ENCODE data around the gene PFAS. TPM values are rescaled to one million over a fixed set of nuclear protein-coding genes. Genes with fewer than 3 reads are reported as not detected.

Gene PFAS
- total and polyA plus RNA-seq, 2 experiments from 2014 or later: 13.6 to 18.8 TPM

DNA sequence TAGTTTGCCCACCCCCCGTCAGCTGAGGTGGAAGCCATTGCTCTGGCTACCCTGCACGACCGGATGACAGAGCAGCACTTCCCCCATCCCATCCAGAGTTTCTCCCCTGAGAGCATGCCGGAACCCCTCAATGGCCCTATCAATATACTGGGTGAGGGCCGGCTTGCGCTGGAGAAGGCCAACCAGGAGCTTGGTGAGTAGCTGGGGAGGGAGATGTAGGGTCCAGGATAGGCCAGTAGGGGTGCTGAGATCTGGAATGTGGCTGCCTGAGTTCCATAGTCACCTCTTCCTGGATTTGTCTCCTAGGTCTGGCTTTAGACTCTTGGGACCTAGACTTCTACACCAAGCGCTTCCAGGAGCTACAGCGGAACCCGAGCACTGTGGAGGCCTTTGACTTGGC lies 6.4 kb downstream of the PFAS start:
- Histone ChIP-seq H3K9me2 (replicated peaks; ENCODE audit: insufficient read depth) (no peaks in the 10 kb centered on the region), H2AFZ (no peak overlapping the region), H3K4me1 (ENCODE audit: insufficient read depth) (no peaks in the 10 kb centered on the region), H3K4me2 (no peak overlapping the region), H3K27ac (no peak overlapping the region), H3K27me3 (no peaks in the 10 kb centered on the region), H3K4me3 (no peak overlapping the region), H3K79me2 (peaks cover 20% of the 10 kb centered on the region), H3K9me3 (ENCODE audit: low read depth) (no peaks in the 10 kb centered on the region), H4K20me1 (ENCODE audit: insufficient read depth, poor library complexity, severe bottlenecking) (no peaks in the 10 kb centered on the region), H3K36me3 (replicated peaks; ENCODE audit: insufficient read depth, low read depth) (no peaks in the 10 kb centered on the region)
- TF ChIP-seq EZH2 (IDR thresholded peaks at IDR 0.05; ENCODE audit: borderline replicate concordance): no peak
- TF ChIP-seq EZH2phosphoT487 (IDR thresholded peaks at IDR 0.05; ENCODE audit: low read depth, severe bottlenecking, unreplicated experiment): no peak
- no peak for TF ChIP-seq CTCF (IDR thresholded peaks at IDR 0.05; ENCODE audit: poor library complexity)
- no peak for DNase-seq (ENCODE audit: low spot score)
- WGBS (ENCODE audit: low lambda C conversion rate, missing lambda C conversion rate): 96% methylated on average over 9 of the region's 9 CpGs

- Histone ChIP-seq H3K9me2 (replicated peaks; ENCODE audit: insufficient read depth) (no peaks in the 10 kb centered on the region), H4K20me1 (ENCODE audit: insufficient read depth, poor library complexity, severe bottlenecking) (no peaks in the 10 kb centered on the region), H3K4me2 (no peak overlapping the region), H2AFZ (no peak overlapping the region), H3K27ac (no peak overlapping the region), H3K79me2 (peaks cover 13% of the 10 kb centered on the region), H3K4me3 (no peak overlapping the region), H3K27me3 (no peaks in the 10 kb centered on the region), H3K36me3 (replicated peaks; ENCODE audit: insufficient read depth, low read depth) (no peaks in the 10 kb centered on the region), H3K9me3 (ENCODE audit: low read depth) (no peaks in the 10 kb centered on the region), H3K4me1 (ENCODE audit: insufficient read depth) (no peaks in the 10 kb centered on the region)
- no peak for TF ChIP-seq EZH2 (IDR thresholded peaks at IDR 0.05; ENCODE audit: borderline replicate concordance)
- TF ChIP-seq CTCF (IDR thresholded peaks at IDR 0.05; ENCODE audit: poor library complexity): no peak
- TF ChIP-seq EZH2phosphoT487 (IDR thresholded peaks at IDR 0.05; ENCODE audit: low read depth, severe bottlenecking, unreplicated experiment): no peak
- 98% methylated on average over 10 of the region's 10 CpGs for WGBS (ENCODE audit: low lambda C conversion rate, missing lambda C conversion rate)
- no peak for DNase-seq (ENCODE audit: low spot score)
These were observed 7.2 kb downstream of the PFAS start for GRCh38 chr17:8256291-8256690.

GRCh38 chr17:8256691-8257090 lies 7.6 kb downstream of the PFAS start:
- H3K79me2 ChIP-seq: peaks cover 9% of the 10 kb centered on the region
- H3K9me2 ChIP-seq (replicated peaks; ENCODE audit: insufficient read depth): no peaks in the 10 kb centered on the region
- H3K9me3 ChIP-seq (ENCODE audit: low read depth): no peaks in the 10 kb centered on the region
- H3K27ac ChIP-seq: no peak overlapping the region
- H3K4me3 ChIP-seq: no peak overlapping the region
- no peaks in the 10 kb centered on the region for H4K20me1 ChIP-seq (ENCODE audit: insufficient read depth, poor library complexity, severe bottlenecking)
- 96% methylated on average over 6 of the region's 6 CpGs for WGBS (ENCODE audit: low lambda C conversion rate, missing lambda C conversion rate)
- DNase-seq (ENCODE audit: low spot score): no peak
- TF ChIP-seq EZH2 (IDR thresholded peaks at IDR 0.05; ENCODE audit: borderline replicate concordance) (no peak), EZH2phosphoT487 (IDR thresholded peaks at IDR 0.05; ENCODE audit: low read depth, severe bottlenecking, unreplicated experiment) (no peak), CTCF (IDR thresholded peaks at IDR 0.05; ENCODE audit: poor library complexity) (no peak)
- no peak overlapping the region for H2AFZ ChIP-seq
- H3K4me1 ChIP-seq (ENCODE audit: insufficient read depth): no peaks in the 10 kb centered on the region
- H3K36me3 ChIP-seq (replicated peaks; ENCODE audit: insufficient read depth, low read depth): no peaks in the 10 kb centered on the region
- no peaks in the 10 kb centered on the region for H3K27me3 ChIP-seq
- H3K4me2 ChIP-seq: no peak overlapping the region

DNA sequence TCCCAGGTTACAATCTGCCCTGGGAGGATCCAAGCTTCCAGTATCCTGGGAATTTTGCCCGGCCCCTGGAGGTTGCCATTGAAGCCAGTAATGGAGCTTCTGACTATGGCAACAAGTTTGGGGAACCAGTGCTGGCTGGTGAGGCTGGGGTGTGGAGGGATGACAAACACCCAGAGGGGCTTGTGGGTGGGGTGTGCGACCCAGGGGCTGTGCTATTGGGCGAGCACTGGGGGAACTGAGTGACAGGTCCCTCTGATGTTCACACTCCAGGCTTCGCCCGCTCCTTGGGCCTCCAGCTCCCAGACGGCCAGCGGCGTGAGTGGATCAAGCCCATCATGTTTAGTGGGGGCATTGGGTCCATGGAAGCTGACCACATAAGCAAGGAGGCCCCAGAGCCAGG lies 8.7 kb downstream of the PFAS start:
- WGBS (ENCODE audit: low lambda C conversion rate, missing lambda C conversion rate): 99% methylated on average over 8 of the region's 8 CpGs
- no peak for TF ChIP-seq EZH2 (IDR thresholded peaks at IDR 0.05; ENCODE audit: borderline replicate concordance)
- TF ChIP-seq EZH2phosphoT487 (IDR thresholded peaks at IDR 0.05; ENCODE audit: low read depth, severe bottlenecking, unreplicated experiment): no peak
- no peak for TF ChIP-seq CTCF (IDR thresholded peaks at IDR 0.05; ENCODE audit: poor library complexity)
- no peak overlapping the region for H2AFZ ChIP-seq

More for the DNA sequence above, 8.7 kb downstream of the PFAS start:
- H3K4me3 ChIP-seq: no peak overlapping the region
- no peak overlapping the region for H3K27ac ChIP-seq
- no peaks in the 10 kb centered on the region for H3K4me1 ChIP-seq (ENCODE audit: insufficient read depth)
- no peaks in the 10 kb centered on the region for H4K20me1 ChIP-seq (ENCODE audit: insufficient read depth, poor library complexity, severe bottlenecking)
- no peaks in the 10 kb centered on the region for H3K79me2 ChIP-seq
- H3K4me2 ChIP-seq: no peak overlapping the region
- no peak for DNase-seq (ENCODE audit: low spot score)
- H3K36me3 ChIP-seq (replicated peaks; ENCODE audit: insufficient read depth, low read depth): no peaks in the 10 kb centered on the region
- H3K9me2 ChIP-seq (replicated peaks; ENCODE audit: insufficient read depth): no peaks in the 10 kb centered on the region
- no peaks in the 10 kb centered on the region for H3K9me3 ChIP-seq (ENCODE audit: low read depth)
- H3K27me3 ChIP-seq: no peaks in the 10 kb centered on the region
